Spleen (tissue), 7 donors: Measurements from ENCODE around the gene TCF12.

Experiments used
- POLR2A ChIP-seq, 3 donors: fragments of 450-650 bp; IDR thresholded peaks; one replicate each; pipeline ENCODE4 v1.5.1; 2017; ENCODE audit warnings: antibody characterized with exemption in 3 of 3, mild to moderate bottlenecking in 1 of 3
- POLR2AphosphoS5 ChIP-seq, 3 donors: sonication (generic); formaldehyde crosslinking; IDR thresholded peaks; one replicate each; pipeline ENCODE4 v1.5.1; 2017; ENCODE audit warnings: antibody characterized with exemption in 3 of 3
- TF ChIP-seq, protein P1 (sequence below), 11 experiments: fragments of 200-600 bp in 7 of 11; fragments of 450-650 bp in 4 of 11; sonication (generic) in 4 of 11; IDR thresholded peaks in 8 of 11; conservative IDR thresholded peaks in 3 of 11; 1 replicate in 7 of 11; 2 replicates in 4 of 11; pipeline versions ENCODE4 v1.4.0 to v1.8.0; 2016 to 2021; ENCODE audit warnings: antibody characterized with exemption in 11 of 11, inconsistent platforms in 4 of 11, mild to moderate bottlenecking in 1 of 11
- donor health status: DM: no; HTN: no; CAD: no; lungs with moderate emphysema.
- donor health status: DM: no; HTN: no; CAD: no.
- donor health status: DM: no; HTN: no; CAD: no.

DNA sequence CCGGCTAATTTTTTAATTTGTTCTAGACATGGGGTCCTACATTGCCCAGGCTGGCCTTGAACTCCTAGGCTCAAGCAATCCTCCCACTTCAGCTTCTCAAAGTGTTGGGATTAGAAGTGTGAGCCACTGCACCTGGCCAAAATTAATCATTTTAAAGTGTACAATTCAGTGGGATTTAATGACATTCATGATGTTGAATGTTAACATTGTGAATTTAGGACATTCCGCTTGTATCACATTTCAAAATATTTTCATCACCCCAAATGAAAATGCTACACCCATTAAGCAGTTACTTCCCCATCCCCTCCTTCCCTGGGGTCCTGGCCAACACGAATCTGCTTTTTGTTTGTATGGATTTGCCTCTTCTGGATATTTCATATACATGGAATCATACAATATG lies 395.8 kb downstream of the TCF12 start:
- TF ChIP-seq POLR2A (IDR thresholded peaks at IDR 0.05) (no peak), POLR2AphosphoS5 (IDR thresholded peaks at IDR 0.05) (no peak)
- TF ChIP-seq, protein P1, sequence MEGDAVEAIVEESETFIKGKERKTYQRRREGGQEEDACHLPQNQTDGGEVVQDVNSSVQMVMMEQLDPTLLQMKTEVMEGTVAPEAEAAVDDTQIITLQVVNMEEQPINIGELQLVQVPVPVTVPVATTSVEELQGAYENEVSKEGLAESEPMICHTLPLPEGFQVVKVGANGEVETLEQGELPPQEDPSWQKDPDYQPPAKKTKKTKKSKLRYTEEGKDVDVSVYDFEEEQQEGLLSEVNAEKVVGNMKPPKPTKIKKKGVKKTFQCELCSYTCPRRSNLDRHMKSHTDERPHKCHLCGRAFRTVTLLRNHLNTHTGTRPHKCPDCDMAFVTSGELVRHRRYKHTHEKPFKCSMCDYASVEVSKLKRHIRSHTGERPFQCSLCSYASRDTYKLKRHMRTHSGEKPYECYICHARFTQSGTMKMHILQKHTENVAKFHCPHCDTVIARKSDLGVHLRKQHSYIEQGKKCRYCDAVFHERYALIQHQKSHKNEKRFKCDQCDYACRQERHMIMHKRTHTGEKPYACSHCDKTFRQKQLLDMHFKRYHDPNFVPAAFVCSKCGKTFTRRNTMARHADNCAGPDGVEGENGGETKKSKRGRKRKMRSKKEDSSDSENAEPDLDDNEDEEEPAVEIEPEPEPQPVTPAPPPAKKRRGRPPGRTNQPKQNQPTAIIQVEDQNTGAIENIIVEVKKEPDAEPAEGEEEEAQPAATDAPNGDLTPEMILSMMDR (IDR thresholded peaks at IDR 0.05 in 8 of 11, conservative IDR thresholded peaks at IDR 0.05 in 3 of 11), result no peak
